Activated effector memory CD4-positive, alpha-beta T cell treated with anti-CD3 and anti-CD28 coated beads, Interleukin-2, amount 50 U/mL, for 16 hours (primary cell): ENCODE results near the gene FAM171A1.

Experiments
- DNase-seq: peaks from one replicate; pipeline ENCODE4 v3.0.0-alpha.2; 2020

FAM171A1 gene

GRCh38 chr10:15197911-15198310 lies 173.2 kb downstream of the FAM171A1 start:
- DNase-seq = peak; percentile 37

- DNase-seq = no peak
These were observed 173.8 kb downstream of the FAM171A1 start for GRCh38 chr10:15197276-15197675.

GRCh38 chr10:15196021-15196834 lies 174.9 kb downstream of the FAM171A1 start:
- DNase-seq = peak; percentile 51

DNA sequence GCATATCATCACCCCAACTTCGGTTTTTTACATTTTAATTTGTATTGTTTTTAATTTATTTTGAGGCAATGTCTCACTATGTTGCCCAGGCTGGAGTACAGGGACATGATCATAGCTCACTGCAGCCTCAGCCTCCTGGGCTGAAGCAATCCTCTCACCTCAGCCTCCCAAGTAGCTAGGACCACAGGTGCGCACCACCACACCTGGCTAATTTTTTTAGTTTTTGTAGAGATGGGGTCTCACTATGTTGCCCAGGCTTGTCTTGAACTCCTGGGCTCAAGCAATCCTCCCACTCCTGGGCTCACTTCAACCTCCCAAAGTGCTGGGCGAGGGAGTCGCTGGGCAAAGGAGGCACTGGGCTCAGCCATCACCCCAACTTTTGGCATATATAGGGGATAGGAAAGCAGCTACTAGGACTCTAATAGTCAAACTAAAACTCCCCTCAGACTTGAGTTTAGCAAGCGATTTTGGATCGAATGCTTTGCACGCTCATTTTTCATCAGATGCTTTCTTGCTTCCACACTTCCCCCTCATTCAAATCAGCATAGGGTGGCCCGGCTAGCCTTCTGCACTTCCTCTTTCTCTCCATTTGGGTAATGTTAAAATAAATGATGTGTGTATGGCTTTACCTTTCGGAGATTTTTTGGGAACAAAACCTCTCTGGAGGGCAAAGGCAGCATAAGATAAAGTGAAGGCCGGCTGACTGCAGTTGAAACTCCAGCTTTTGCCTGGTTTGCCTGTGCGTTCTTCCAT lies 181.8 kb downstream of the FAM171A1 start:
- DNase-seq = peak; percentile 16

DNA sequence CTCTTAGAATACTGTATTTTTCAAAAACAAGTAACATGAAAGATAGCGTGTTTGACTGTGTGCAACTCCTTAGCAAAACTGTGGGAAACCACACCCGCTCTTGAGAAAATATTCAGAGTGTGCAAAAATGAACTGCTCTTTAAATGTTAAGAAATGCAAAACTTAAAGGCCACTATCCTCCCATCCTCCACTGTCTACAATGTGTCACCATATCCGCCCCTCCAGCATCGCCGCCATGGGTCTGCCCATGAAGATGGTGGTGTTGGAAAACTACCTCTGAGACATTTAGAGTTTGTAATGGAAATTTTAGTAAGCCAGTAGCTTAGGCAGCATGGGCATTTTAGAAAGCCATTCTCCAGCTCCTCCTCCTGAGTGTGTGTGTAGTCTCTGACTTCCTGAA lies 182.5 kb downstream of the FAM171A1 start:
- peak; percentile 68 for DNase-seq

GRCh38 chr10:15183689-15184481 lies 187.2 kb downstream of the FAM171A1 start:
- DNase-seq = no peak

- no peak for DNase-seq
These were observed 188.4 kb downstream of the FAM171A1 start for GRCh38 chr10:15182540-15183207.

DNA sequence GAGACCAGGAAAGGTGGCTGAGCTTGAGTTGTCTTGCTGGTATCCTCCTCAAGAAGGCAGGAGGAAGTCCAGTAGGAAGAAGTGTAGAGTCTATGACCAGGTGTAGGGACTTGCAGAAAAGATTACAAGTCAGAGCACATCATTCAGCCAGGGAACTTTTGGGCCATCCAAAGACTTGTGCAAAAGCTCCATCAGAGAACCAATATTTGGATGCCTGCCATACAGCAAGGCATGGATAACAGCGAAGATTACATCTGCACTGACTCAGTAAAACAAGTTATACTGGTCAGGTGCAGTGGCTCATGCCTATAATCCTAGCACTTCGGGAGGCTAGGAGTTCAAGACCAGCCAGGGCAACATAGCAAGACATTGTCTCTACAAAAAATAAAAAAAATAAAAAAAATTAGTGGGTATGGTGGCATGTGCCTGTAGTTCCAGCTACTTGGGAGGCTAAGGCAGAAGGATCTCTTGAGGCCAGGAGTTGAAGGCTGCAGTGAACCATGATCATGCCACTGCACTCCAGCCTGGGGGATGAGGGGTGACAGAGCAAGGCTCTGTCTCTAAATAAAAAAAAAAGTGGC lies 189.4 kb downstream of the FAM171A1 start:
- no peak for DNase-seq

DNA sequence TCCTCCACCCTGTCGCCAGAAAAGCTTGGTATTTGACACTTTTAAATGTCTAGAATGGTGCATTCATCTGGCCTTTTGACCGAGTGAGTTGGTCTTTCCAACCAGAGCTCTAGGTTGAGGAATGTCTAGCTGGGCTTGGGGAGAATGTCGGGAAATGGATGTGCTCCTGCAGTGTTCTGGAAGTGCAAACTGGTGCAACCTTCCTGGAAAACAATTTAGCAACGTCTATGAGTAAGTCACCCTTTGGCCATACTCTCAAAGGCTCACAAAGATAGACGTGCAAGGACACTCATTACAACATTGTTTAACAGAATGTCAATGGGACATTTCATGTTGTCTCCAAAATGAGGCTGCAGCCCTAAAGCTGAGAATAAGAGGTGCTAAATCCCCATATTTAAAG lies 190.4 kb downstream of the FAM171A1 start:
- no peak for DNase-seq

- no peak for DNase-seq
These were observed 194.8 kb downstream of the FAM171A1 start for GRCh38 chr10:15176269-15176668.

DNA sequence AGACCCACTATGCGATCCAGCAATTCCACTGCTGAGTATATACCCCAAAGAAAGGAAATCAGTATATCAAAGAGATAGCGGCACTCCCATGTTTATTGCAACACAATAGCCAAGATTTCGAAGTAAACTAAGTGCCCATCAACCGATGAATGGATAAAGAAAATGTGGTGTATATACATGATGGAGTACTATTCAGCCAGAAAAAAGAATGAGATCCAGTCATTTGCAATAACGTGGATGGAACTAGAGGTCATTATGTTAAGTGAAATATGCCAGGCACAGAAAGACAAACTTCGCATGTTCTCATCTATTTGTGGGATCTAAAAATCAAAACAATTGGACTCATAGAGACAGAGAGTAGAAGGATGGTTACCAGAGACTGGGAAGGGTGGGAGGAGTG lies 195.5 kb downstream of the FAM171A1 start:
- DNase-seq = no peak

GRCh38 chr10:15172306-15172840 lies 198.7 kb downstream of the FAM171A1 start:
- DNase-seq = no peak

DNA sequence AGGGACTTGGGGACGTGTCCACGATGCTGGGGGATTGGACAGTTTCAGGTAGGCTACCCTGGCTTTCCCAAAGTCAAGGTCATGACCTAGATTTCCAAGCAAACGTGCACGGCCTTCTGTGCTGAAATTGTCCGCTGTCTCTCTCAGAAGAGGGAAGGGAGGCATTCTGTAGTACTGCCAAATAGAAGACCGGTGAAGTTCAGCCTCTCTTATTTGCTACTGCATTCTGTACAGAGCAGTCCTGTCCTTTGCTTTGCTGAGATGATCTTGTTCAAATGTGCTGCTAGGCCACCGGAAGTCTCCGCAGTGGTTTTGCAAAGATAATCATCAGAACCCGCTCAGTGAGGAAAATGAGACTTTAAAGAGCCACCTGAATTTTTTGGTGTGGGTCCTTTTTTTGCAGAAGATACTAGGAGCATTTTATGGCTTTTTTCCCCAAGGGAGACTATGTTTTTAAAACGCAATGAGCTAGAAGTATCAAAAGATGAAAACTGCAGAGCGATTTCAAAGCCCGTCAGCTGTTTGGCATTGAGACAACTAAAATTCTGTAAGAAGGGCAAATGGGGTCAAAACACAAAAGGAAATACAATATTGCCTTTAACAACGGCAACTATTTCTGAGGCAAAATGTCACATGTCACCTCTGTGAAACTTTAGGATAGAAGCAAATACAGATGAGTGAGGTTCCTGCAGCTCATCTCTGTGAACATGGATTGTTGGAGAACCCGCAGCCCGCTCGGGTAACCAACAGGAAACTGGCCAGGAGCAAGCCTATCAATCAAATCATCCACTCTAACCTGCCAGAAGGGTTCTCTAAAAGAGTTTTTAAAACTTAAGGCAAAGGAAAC lies 201.3 kb downstream of the FAM171A1 start:
- DNase-seq = peak; percentile 83

GRCh38 chr10:15168786-15169554 lies 202.1 kb downstream of the FAM171A1 start:
- peak; percentile 96 for DNase-seq

DNA sequence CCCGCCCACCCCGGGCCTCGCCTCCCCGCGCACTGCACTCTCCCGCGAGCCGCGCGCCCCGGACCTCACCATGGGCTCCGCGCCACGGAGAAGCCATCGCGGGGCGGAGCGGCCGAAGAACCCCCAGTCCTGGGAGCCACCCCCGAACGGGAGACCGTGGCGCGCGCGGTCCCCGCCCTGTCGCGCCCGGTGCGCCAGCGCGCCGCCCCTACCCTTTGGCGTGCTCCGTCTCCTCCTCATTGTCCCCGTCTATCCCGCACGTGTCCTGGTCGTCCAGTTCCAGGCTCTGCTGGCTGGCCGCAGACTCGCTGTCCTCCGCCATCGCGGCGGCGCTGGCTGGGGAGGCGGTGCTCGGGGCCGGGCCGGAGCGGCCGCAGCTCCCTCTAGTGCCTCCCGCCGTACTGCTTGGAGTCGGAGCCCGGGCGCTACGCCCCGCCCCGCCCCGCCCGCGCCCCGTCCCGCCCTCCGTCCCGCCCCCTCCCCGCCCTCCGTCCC lies 202.8 kb downstream of the FAM171A1 start, which contains the start of gene NMT2:
Gene NMT2, minus strand, starts transcription at position 403 of the 495 bp plus-strand sequence. Its CDS starts 81 bp downstream, at position 322.
- DNase-seq = no peak

DNA sequence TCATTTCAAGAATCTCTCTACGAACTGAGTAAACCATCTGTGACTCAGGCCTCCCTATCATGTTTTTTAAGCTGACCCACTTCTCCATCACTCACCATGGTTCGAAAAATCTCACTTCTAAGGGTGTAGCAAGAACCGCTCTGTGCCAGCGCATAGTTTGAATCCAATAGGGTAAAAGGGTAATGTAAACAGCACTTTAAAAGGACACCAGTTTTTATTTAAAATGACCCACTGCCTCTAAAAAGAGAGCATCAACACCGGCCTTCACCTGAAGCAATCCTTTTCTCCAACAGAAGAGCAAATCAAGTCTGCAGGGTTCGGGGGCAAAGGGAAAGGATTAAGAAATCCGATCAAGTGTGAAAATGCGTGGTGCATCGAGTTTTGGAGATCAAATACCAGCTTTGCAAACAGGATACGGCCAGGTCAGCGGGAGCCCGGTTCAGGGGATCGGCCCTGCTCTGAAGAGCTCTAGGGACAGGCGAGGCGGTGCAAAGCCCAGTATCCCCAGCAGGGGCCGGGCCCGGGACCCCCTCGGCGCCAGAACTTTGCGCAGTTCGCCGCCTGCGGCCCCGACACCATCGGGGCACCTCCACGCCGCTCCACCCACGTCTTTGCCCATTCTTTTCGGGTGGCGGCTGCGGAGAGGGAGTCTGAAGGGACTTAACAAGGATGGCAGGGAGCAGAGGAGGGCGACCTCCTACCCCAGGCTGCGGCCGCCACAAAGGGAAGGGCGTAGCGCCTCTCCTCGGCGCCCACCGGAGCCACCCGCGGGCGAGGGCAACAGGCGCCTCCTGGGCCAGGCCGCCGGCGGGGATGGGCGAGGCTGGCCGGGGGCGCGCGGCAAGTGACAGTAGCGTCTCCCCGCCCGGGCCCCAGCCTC lies 203.4 kb downstream of the FAM171A1 start:
- DNase-seq = peak; percentile 80

DNA sequence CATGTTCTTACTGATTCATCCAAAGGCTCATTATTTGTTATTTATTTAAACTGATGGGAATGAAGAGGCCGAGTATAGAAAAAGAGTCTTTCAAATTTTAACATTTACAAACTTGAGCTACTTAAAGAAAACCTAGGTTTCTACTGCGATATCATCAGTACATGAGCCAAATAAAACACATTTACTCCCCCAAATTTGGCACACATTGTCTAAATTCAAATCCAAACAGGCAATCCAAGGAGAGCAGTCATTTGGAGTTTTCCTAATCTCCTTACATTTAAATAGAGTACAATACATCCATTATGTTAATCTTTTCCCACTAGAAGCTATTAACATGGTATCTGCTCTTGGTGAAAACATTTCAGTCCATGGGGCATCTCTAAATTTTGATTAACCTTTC lies 204.8 kb downstream of the FAM171A1 start:
- DNase-seq = no peak

DNA sequence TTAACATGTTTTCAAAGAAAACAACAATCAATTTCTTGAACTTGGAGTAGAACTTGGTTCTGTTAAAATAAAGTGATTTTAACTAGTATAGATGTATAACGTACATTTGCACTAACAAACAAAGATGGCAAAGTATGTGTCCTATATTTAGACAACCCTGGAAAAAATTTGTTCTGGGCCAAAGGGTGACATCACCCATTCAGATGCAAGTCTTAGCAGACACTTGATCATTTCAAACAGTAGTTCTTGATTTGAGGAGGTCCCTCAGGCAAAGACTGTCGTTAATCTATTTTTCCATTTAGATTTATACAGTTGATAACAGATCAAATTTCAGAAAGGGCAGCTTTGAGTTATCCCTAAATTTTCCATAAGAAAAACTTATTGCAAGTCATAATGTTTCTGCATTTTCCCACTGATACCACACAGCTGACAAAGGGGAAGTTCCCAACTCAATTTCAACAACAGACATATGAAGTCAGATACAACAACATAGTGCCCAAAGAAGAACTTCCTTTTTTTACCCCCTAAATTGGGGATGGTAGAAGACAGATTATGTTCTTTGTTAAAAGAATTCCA lies 207.7 kb downstream of the FAM171A1 start:
- DNase-seq = no peak
